Measurements from ENCODE around the gene DPH2. TPM values are rescaled to one million over a fixed set of nuclear protein-coding genes. Genes with fewer than 3 reads are reported as not detected.

DPH2 gene
- total and polyA plus RNA-seq, 2 of the 8 experiments (the other 6 are each of a cell fraction or from before 2014, with no cell fraction given), result 64.9 to 92.1 TPM

- 0 out of 2 replicates have a peak overlapping the region, but pooled peaks have one; percentile 58 for H4K8ac ChIP-seq (ENCODE audit: extremely low read depth, insufficient read depth, low read length)
- no peak overlapping the region for H2AK5ac ChIP-seq (ENCODE audit: low read depth, low read length)
- H3K4me2 ChIP-seq (ENCODE audit: insufficient read depth in 1 of 2, low read depth in 2 of 2, low read length in 2 of 2), result no peak overlapping the region
- H2BK12ac ChIP-seq (ENCODE audit: low read depth, low read length), result 0 out of 2 replicates have a peak overlapping the region, but pooled peaks have one; percentile 27
- peaks cover 1 to 2% of the 10 kb centered on the region in 2 experiments for H4K20me1 ChIP-seq (replicated peaks in 1 of 2; ENCODE audit: control insufficient read depth in 1 of 2, insufficient read depth in 2 of 2, low read length in 2 of 2)
- ChIA-PET CTCF (ENCODE audit: partially characterized antibody) (interaction anchor here (0.6 to 21.8 kb wide), 13 partner anchors 8 to 287 kb away, joined by 3 to 478 read pairs (median 5); partner anchors contain the start of gene DPH2), POLR2A (ENCODE audit: partially characterized antibody) (interaction anchor here (0.5 to 27.1 kb wide), 3 partner anchors 9 to 413 kb away, joined by 3 to 544 read pairs (median 9); partner anchors contain the start of gene SLC6A9)
- no peak overlapping the region for H2BK5ac ChIP-seq (ENCODE audit: low read depth, low read length)
- FAIRE-seq, result no peak
- H3K18ac ChIP-seq (ENCODE audit: extremely low read depth, low read length), result no peak overlapping the region
- no peak overlapping the region for H2BK120ac ChIP-seq (replicated peaks; ENCODE audit: low read depth, low read length)
- H3K79me1 ChIP-seq (ENCODE audit: low read depth, low read length), result no peaks in the 10 kb centered on the region
- H3K23ac ChIP-seq (ENCODE audit: insufficient read length), result no peak overlapping the region
- H3K9ac ChIP-seq (replicated peaks in 1 of 4; ENCODE audit: extremely low read depth in 1 of 4, low read depth in 3 of 4, low read length in 3 of 4), result no peak overlapping the region
- peaks cover 0 to 23% (median 11%) of the 10 kb centered on the region in 4 experiments; a peak in 6 of 8 replicates for H3K36me3 ChIP-seq (ENCODE audit: control insufficient read depth in 2 of 4, insufficient read depth in 4 of 4, low read length in 3 of 4)
- no peaks in the 10 kb centered on the region for H3K9me3 ChIP-seq (ENCODE audit: insufficient read depth in 2 of 2, low read depth in 1 of 2, low read length in 1 of 2)
- no peak overlapping the region for H4K91ac ChIP-seq (replicated peaks; ENCODE audit: insufficient read length, low read length)
- no peaks in the 10 kb centered on the region for H3K4me1 ChIP-seq (replicated peaks in 1 of 4; ENCODE audit: control insufficient read depth in 3 of 4, insufficient read depth in 4 of 4, low read length in 3 of 4)
- no peak overlapping the region for H3K27ac ChIP-seq (ENCODE audit: low read depth, low read length)
- no peaks in the 10 kb centered on the region for H3K27me3 ChIP-seq (replicated peaks in 1 of 4; ENCODE audit: control insufficient read depth in 3 of 4, extremely low read depth in 1 of 4, insufficient read depth in 3 of 4, low read length in 3 of 4)
- H3K23me2 ChIP-seq (ENCODE audit: low read depth, low read length), result no peaks in the 10 kb centered on the region
- no peak overlapping the region for H2BK20ac ChIP-seq (ENCODE audit: low read length)
- H3K56ac ChIP-seq (replicated peaks; ENCODE audit: insufficient read length, low read depth, low read length), result no peak overlapping the region
- no peak overlapping the region for H3K14ac ChIP-seq (ENCODE audit: insufficient read length)
- no peaks in the 10 kb centered on the region for H3K79me2 ChIP-seq (ENCODE audit: control insufficient read depth in 1 of 2, insufficient read depth in 2 of 2, low read length in 2 of 2)
- no peak overlapping the region for H4K5ac ChIP-seq (ENCODE audit: insufficient read length, low read depth, low read length)
- no peak overlapping the region for H3K4me3 ChIP-seq (ENCODE audit: extremely low read depth in 1 of 4, insufficient read depth in 2 of 4, low read depth in 3 of 4, low read length in 4 of 4)
- H2BK15ac ChIP-seq (ENCODE audit: low read length), result no peak overlapping the region
- DNase-seq (ENCODE audit: low read depth in 1 of 2, low spot score in 2 of 2), result no peak
- no peak overlapping the region for H2AFZ ChIP-seq (ENCODE audit: low read length)
- no peak overlapping the region for H3K4ac ChIP-seq (replicated peaks; ENCODE audit: insufficient read length, low read depth, low read length)
- 94% methylated on average over 13 of the region's 14 CpGs; no CpG with 5 or more reads in 1 of the 2 experiments for WGBS, 2 experiments (ENCODE audit: extremely low coverage in 1 of 2, insufficient coverage in 1 of 2, insufficient read length in 1 of 2, insufficient replicate concordance in 2 of 2, low coverage in 1 of 2, low lambda C conversion rate in 2 of 2, missing lambda C conversion rate in 1 of 2)
Observed at GRCh38 chr1:44002606-44003157, 32.9 kb downstream of the DPH2 start.

Data from H1 (cell line).